Activated T-cell treated with anti-CD3 and anti-CD28 coated beads, Interleukin-2, amount 50 U/mL, for 24 hours (primary cell): ENCODE results near the gene LRG1.
"Not testable (repeated sequence)": the region's sequence is repeated elsewhere in the genome, so short reads cannot be mapped to it uniquely, and the experiment has no call there.

Experiments
- DNase-seq: peaks from one replicate; pipeline ENCODE4 v3.0.0-alpha.2; 2020
- H3K27ac Mint-ChIP-seq: 2 replicates; pipeline ENCODE4 v1.8.0; 2020; ENCODE audit warnings: mild to moderate bottlenecking, mixed read lengths
- H3K27me3 Mint-ChIP-seq: 2 replicates; pipeline ENCODE4 v1.8.0; 2020; ENCODE audit warnings: mixed read lengths
- H3K36me3 Mint-ChIP-seq: 2 replicates; pipeline ENCODE4 v1.8.0; 2020; ENCODE audit warnings: low read depth, mixed read lengths
- H3K4me1 Mint-ChIP-seq: 2 replicates; pipeline ENCODE4 v1.8.0; 2020; ENCODE audit warnings: low read depth, mixed read lengths
- H3K4me3 Mint-ChIP-seq: 2 replicates; pipeline ENCODE4 v1.8.0; 2020; ENCODE audit warnings: mild to moderate bottlenecking, moderate library complexity, mixed read lengths
- H3K9me3 Mint-ChIP-seq: 2 replicates; pipeline ENCODE4 v1.8.0; 2020; ENCODE audit warnings: mixed read lengths

LRG1 gene

DNA sequence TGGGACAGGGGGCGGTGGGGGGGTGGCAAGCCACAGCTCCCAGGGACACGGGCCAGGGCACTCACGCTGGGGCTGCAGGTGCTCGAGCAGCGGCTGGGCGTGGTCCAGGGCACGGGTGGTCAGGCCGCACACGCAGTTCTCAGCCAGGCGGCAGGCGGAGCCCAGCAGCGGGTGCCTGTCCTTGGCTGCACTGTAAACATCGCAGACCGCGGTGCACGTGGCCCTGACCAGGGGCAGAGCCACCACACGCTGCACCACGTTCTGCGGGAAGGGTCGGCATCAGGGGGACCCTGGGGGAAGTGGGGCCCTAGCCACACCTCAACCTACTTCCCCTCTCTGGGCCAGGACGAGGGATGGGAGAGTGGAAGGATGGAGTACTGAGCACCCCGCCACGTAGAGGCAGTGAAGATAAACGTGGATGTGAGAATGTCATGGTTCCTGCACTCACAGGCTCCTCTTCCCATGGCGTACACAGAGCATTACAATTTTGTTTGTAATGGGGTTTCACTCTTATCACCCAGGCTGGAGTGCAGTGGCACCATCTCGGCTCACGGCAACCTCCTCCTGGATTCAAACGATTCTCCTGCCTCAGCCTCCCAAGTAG is 8.2 kb downstream of the LRG1 start:
- Mint-ChIP-seq H3K27ac (no peak overlapping the region), H3K9me3 (no peaks in the 10 kb centered on the region), H3K27me3 (peaks cover 15% of the 10 kb centered on the region), H3K4me1 (peaks cover 3% of the 10 kb centered on the region), H3K4me3 (no peak overlapping the region), H3K36me3 (no peaks in the 10 kb centered on the region)
- DNase-seq, result no peak

- H3K4me3 Mint-ChIP-seq, result no peak overlapping the region
- H3K9me3 Mint-ChIP-seq, result no peaks in the 10 kb centered on the region
- H3K4me1 Mint-ChIP-seq, result peaks cover 2% of the 10 kb centered on the region
- DNase-seq, result no peak
- peaks cover 9% of the 10 kb centered on the region for H3K27me3 Mint-ChIP-seq
- H3K27ac Mint-ChIP-seq, result no peak overlapping the region
- no peaks in the 10 kb centered on the region for H3K36me3 Mint-ChIP-seq
These were observed 9.8 kb downstream of the LRG1 start for GRCh38 chr19:4529924-4530522.

GRCh38 chr19:4528843-4529242 is 11.0 kb downstream of the LRG1 start:
- H3K36me3 Mint-ChIP-seq, result no peaks in the 10 kb centered on the region
- H3K27me3 Mint-ChIP-seq, result peaks cover 6% of the 10 kb centered on the region
- H3K4me1 Mint-ChIP-seq, result no peaks in the 10 kb centered on the region
- no peak overlapping the region for H3K27ac Mint-ChIP-seq
- H3K9me3 Mint-ChIP-seq, result no peaks in the 10 kb centered on the region
- DNase-seq, result no peak
- no peak overlapping the region for H3K4me3 Mint-ChIP-seq

DNA sequence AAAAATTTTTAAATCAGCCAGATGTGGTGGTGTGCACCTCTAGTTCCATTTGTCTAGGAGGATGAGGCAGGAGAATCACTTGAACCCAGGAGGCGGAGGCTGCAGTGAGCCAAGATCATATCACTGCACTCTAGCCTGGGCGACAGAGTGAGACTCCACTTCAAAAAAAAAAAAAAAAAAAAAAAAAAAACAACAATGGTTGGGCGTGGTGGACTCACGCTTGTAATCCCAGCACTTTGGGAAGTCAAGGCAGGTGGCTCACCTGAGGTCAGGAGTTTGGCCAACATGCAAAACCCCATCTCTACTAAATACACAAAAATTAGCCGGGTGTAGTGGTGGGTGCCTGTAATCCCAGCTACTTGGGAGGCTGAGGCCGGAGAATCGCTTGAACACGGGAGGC is 12.5 kb downstream of the LRG1 start:
- not testable (repeated sequence) for H3K9me3 Mint-ChIP-seq, H3K27me3 Mint-ChIP-seq, H3K4me1 Mint-ChIP-seq, H3K4me3 Mint-ChIP-seq, DNase-seq, H3K27ac Mint-ChIP-seq, H3K36me3 Mint-ChIP-seq

DNA sequence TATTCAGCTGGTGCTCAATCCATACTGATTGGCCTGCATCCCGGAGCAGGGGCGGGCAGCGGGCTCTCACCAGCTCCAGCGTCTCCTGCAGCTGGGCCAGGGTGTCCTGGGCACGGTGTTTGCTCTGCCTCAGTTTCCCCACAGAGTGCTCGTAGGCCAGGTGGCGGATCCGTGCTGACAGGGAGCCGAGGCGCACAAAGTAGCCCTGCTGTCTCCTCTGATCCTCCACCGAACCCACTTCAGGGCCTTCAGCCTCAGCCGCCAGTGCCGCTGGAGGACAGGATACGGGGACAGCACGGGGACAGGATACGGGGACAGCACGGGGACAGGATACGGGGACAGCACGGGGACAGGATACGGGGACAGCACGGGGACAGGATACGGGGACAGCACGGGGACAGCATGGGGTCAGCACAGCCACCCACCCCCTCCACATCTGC is 14.3 kb downstream of the LRG1 start:
- Mint-ChIP-seq H3K36me3 (no peaks in the 10 kb centered on the region), H3K4me1 (no peaks in the 10 kb centered on the region), H3K27me3 (no peaks in the 10 kb centered on the region), H3K4me3 (no peak overlapping the region), H3K27ac (no peak overlapping the region), H3K9me3 (no peaks in the 10 kb centered on the region)
- no peak for DNase-seq

DNA sequence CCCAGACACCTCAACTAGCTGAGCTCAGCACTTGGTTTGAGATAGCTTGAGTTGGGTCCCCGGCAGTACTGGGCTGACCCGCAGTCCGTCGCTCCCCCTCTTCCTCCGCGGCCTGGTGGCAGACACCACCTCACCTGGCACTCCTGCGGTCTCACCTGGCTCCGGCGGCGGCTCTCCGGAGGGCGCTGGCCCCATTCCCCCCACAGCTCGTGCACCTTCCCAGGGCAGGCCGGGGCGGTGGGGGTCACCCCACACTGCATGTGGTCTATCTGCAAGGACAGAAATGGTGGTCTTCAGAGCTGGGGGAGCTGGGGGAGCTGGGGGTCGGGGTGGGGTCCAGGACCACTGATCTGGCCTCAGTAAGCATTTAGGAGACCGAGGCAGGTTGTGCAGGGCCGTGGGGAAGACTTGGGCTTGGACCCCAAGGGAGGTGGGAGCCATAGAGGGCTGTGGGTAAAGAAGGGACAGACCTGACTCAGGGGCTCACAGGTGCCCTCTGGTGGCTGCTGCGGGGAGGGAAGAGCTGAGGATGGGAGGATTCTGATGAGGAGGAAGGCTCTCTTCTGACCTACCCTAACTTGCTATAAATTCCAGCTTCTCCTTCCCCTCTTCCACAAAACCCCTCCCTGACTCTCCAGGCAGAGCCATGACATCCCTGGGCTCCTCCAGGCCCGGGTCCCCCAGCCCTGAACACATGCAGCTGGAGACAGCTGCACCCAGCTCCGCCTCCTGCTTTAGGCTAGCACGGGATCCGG is 14.9 kb downstream of the LRG1 start:
- Mint-ChIP-seq H3K27me3 (no peaks in the 10 kb centered on the region), H3K4me3 (no peak overlapping the region), H3K27ac (no peak overlapping the region), H3K9me3 (no peaks in the 10 kb centered on the region), H3K36me3 (no peaks in the 10 kb centered on the region), H3K4me1 (no peaks in the 10 kb centered on the region)
- DNase-seq, result peak; percentile 77

DNA sequence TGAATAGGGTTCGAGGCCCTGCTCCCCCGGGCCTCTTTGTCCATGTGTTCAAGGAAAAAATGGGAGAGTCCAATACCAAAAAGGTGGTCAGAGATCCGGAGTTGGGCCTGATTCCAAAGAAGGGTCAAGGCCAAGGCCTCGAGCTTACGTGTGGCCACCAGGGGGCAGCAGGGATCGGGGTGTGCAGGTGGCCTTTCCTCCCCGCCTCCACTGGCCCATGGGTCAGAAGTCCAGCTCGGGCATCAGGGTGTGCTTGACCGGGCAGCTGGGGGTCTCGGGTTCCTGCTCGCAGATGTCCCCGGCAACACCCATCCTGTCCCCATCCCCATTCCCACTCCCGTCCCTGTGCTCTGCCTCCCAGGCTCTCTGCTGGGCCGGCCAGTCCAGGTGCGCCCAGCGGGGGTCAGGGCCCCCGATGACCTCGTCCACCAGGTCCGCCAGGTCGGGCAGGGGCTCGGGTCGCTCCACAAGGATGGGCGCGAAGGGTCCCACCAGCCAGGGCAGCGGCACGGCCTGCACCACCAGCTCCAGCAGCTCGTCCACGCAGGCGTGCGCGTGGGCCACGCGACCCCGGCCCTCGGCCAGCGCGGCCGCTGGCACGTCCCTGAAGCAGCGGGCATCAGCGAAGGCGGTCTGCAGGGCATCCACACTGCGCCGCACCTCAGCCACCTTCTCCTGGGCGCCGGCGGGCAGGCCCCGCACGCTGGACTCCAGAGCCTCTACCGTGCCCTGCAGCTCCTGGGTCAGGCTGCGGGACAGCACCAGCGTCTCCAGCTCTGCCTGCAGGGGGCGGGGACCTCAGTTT is 16.3 kb downstream of the LRG1 start:
- Mint-ChIP-seq H3K27me3 (peaks cover 5% of the 10 kb centered on the region), H3K27ac (no peak overlapping the region), H3K9me3 (no peaks in the 10 kb centered on the region), H3K4me1 (no peaks in the 10 kb centered on the region), H3K4me3 (no peak overlapping the region), H3K36me3 (no peaks in the 10 kb centered on the region)
- DNase-seq, result peak; percentile 51

- H3K4me3 Mint-ChIP-seq, result no peak overlapping the region
- H3K27ac Mint-ChIP-seq, result no peak overlapping the region
- H3K9me3 Mint-ChIP-seq, result no peaks in the 10 kb centered on the region
- no peak for DNase-seq
- H3K27me3 Mint-ChIP-seq, result peaks cover 5% of the 10 kb centered on the region
- no peaks in the 10 kb centered on the region for H3K36me3 Mint-ChIP-seq
- no peaks in the 10 kb centered on the region for H3K4me1 Mint-ChIP-seq
These were observed 17.4 kb downstream of the LRG1 start for GRCh38 chr19:4522291-4523002.

- Mint-ChIP-seq H3K27me3 (peaks cover 5% of the 10 kb centered on the region), H3K4me1 (no peaks in the 10 kb centered on the region), H3K4me3 (no peak overlapping the region), H3K9me3 (no peaks in the 10 kb centered on the region), H3K36me3 (no peaks in the 10 kb centered on the region), H3K27ac (no peak overlapping the region)
- no peak for DNase-seq
These were observed 18.0 kb downstream of the LRG1 start for GRCh38 chr19:4521888-4522242.

DNA sequence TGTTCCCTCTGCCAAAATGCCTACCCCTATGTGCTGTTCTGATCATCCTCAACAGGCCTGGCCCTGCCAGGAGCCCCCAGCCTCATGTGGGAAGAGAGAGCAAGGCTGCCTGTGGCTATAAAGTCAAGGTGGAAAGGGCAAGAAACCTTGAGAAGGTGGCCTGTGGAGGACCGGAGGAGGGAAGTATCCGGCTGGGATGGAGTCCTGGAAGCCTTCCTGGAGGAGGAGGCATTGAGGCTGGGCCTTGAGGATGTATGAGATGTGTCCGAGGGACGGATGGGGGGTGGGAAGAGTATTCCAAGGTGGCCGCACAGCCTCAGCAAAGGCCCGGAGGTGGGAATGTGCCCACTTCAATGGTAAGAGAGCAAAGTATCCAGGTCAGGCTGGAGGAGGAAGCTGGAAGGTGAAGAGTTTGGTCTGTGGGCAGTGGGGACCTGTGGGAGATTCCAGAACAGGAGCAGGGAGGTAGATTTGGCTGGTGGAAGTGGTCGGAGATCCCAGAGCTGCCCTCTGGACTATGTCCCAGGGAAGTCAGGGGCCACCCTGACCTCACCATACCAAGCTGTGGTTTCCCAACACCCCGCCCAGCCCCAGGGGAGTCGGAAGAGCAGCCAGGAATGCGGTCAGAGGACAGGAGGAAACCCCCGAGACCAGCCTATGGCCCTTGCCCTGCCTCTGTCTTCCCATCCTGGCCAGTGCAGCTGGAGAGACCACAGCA is 18.5 kb downstream of the LRG1 start:
- no peak overlapping the region for H3K27ac Mint-ChIP-seq
- no peak for DNase-seq
- H3K36me3 Mint-ChIP-seq, result no peaks in the 10 kb centered on the region
- H3K4me1 Mint-ChIP-seq, result no peaks in the 10 kb centered on the region
- no peaks in the 10 kb centered on the region for H3K9me3 Mint-ChIP-seq
- H3K27me3 Mint-ChIP-seq, result peaks cover 5% of the 10 kb centered on the region
- H3K4me3 Mint-ChIP-seq, result no peak overlapping the region

- DNase-seq, result no peak
- Mint-ChIP-seq H3K36me3 (no peaks in the 10 kb centered on the region), H3K27me3 (peaks cover 5% of the 10 kb centered on the region), H3K4me3 (no peak overlapping the region), H3K27ac (no peak overlapping the region), H3K9me3 (no peaks in the 10 kb centered on the region), H3K4me1 (no peaks in the 10 kb centered on the region)
These were observed 20.1 kb downstream of the LRG1 start for GRCh38 chr19:4519521-4520277.

- Mint-ChIP-seq H3K4me3 (no peak overlapping the region), H3K27ac (no peak overlapping the region), H3K36me3 (no peaks in the 10 kb centered on the region), H3K9me3 (no peaks in the 10 kb centered on the region), H3K27me3 (peaks cover 5% of the 10 kb centered on the region), H3K4me1 (no peaks in the 10 kb centered on the region)
- DNase-seq, result no peak
These were observed 20.7 kb downstream of the LRG1 start for GRCh38 chr19:4519172-4519496.

- DNase-seq, result no peak
- Mint-ChIP-seq H3K4me3 (no peak within 1 kb of the TSS), H3K27me3 (peaks cover 5% of the 10 kb centered on the region), H3K27ac (no peak within 1 kb of the TSS), H3K9me3 (no peaks in the 10 kb centered on the region), H3K36me3 (no peaks in the 10 kb centered on the region), H3K4me1 (no peaks in the 10 kb centered on the region)
These were observed 21.3 kb downstream of the LRG1 start, which contains the start of gene PLIN4 for GRCh38 chr19:4518345-4519171. Gene PLIN4, minus strand, starts transcription at chr19:4518486. Its CDS starts 214 bp downstream, at chr19:4518272.
